Mammary microvascular endothelial cell (primary cell): ENCODE results near the gene FNTB. TPM values are rescaled to one million over a fixed set of nuclear protein-coding genes. Genes with fewer than 3 reads are reported as not detected.

Experiments
- total RNA-seq: library from RNA; depleted of rRNA; stranded (reverse); fragments of >200 nt; gene quantifications from 2 replicates; pipeline ENCODE4 v1.2.3, GENCODE V29; 2015

FNTB gene
- 16.0 and 17.7 TPM in 2 replicates for total RNA-seq

GRCh38 chr14:64986648-64987437, at the start of gene FNTB:
Gene FNTB, plus strand, starts transcription at chr14:64986895. Its CDS starts 59 bp downstream, at chr14:64986954.

GRCh38 chr14:64942531-64943111, 44.1 kb upstream of the FNTB start, which contains the start of gene GPX2:
Gene GPX2, minus strand, starts transcription at chr14:64942745. Its CDS starts 19 bp downstream, at chr14:64942726.

GRCh38 chr14:64971943-64972791, 14.5 kb upstream of the FNTB start, which contains the start of gene RAB15:
Gene RAB15, minus strand, starts transcription at chr14:64972336. Its CDS starts 260 bp downstream, at chr14:64972076.

GRCh38 chr14:65102441-65103149, 115.9 kb downstream of the FNTB start, which contains the start of gene MAX:
Gene MAX, minus strand, starts transcription at chr14:65102517. Its CDS starts 178 bp downstream, at chr14:65102339.

Other genes starting within 250 kb of the FNTB start
- gene SPTB, start 107.0 kb upstream of the FNTB start, total RNA-seq, result not detected in 2 replicates
- 48.7 and 52.3 TPM in 2 replicates for gene CHURC1, start 72.4 kb upstream of the FNTB start, total RNA-seq
- not detected in 2 replicates for gene GPX2, start 44.1 kb upstream of the FNTB start, total RNA-seq
- gene RAB15, start 14.6 kb upstream of the FNTB start, total RNA-seq, result 11.4 and 13.3 TPM in 2 replicates
- 41.8 and 52.8 TPM in 2 replicates for gene MAX, start 115.6 kb downstream of the FNTB start, total RNA-seq